ENCODE measurements around the gene ACLY. TPM values are rescaled to one million over a fixed set of nuclear protein-coding genes. Genes with fewer than 3 reads are reported as not detected.
A peak's percentile ranks its signal among the peaks of the same experiment; 100 is the strongest.

Gene ACLY
- total and polyA plus RNA-seq, 10 of the 15 experiments (the other 5 are each of a cell fraction or from before 2014, with no cell fraction given): 32.6 to 224 (median 114) TPM

DNA sequence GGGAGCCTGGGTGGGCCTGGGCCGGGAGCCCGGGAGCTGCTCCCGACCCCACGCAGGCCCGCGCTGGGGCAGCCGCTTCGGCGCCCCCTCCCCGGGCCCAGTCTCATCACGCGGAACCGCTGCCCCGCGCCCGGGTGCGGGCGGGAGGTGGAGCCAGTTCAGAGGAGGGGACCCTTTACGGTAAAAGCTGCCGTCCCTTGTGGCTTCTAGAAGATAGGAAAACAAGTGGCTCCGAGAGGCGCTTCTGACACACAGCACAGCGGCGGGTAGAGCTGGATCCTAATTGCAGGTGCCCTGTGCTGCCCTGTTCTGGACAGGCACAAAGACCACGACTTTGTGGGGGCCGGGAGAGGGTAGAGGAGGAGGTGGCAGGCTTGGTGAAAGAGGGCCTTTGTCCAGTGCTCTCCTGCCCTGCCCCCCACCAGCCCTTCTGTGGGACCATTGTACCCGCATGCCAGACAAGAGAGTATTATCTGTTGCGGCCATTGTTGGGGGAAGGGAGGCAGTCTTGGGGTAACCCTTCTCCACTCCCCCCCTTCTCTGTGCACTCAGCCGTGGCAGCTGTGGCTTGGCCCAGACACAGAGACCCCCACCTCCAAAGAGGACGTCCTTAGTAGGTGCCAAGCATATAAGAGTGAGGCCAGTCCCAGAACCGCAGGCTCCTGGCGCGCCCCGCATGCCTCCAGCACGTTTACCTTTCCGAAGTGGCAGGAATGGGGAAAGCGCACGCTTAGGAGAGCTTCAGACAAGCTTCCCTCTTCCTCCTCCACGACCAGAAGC, 48.6 kb upstream of the ACLY start:
- H3K9me3 ChIP-seq (replicated peaks; ENCODE audit: control insufficient read depth, insufficient read depth, low read length): no peaks in the 10 kb centered on the region
- peaks cover 6% of the 10 kb centered on the region for H3K4me1 ChIP-seq (ENCODE audit: control insufficient read depth, insufficient read depth, low read length)
- peaks cover 23% of the 10 kb centered on the region for H3K79me2 ChIP-seq (ENCODE audit: control insufficient read depth, insufficient read depth, low read length)
- TF ChIP-seq POU2F2 (IDR thresholded peaks at IDR 0.05; ENCODE audit: borderline replicate concordance, low read depth, low read length): no peak
- peak; percentile 87 for TF ChIP-seq YY1 (IDR thresholded peaks at IDR 0.05; ENCODE audit: low read depth, low read length)
- TF ChIP-seq TAF1 (IDR thresholded peaks at IDR 0.05; ENCODE audit: borderline replicate concordance, low read depth, low read length): 0 out of 2 replicates have a peak, but pooled peaks have one; percentile 19
- TF ChIP-seq SREBF2 (IDR thresholded peaks at IDR 0.05; ENCODE audit: low read length): no peak
- no peak for TF ChIP-seq EP300 (IDR thresholded peaks at IDR 0.05; ENCODE audit: borderline replicate concordance in 1 of 2, control insufficient read depth in 1 of 2, low read depth in 2 of 2, low read length in 2 of 2)
- TF ChIP-seq BCL3 (IDR thresholded peaks at IDR 0.05; ENCODE audit: borderline replicate concordance, insufficient read depth, low read depth, low read length, poor library complexity, severe bottlenecking): no peak
- peak; percentile 77; the same call in 1 of the 2 replicates for TF ChIP-seq SMARCA5 (IDR thresholded peaks at IDR 0.05)
- 0 out of 2 replicates have a peak, but pooled peaks have one; percentile 2 for TF ChIP-seq RUNX3 (IDR thresholded peaks at IDR 0.05; ENCODE audit: low read length)
- 0 out of 2 replicates have a peak, but pooled peaks have one; percentile 3 for TF ChIP-seq GATAD2B (conservative IDR thresholded peaks at IDR 0.05; ENCODE audit: low read depth)
- TF ChIP-seq PAX5 (IDR thresholded peaks at IDR 0.05; ENCODE audit: borderline replicate concordance, low read depth, low read length): peak; percentile 59; the same call in 1 of the 2 replicates
- TF ChIP-seq CHD1 (IDR thresholded peaks at IDR 0.05; ENCODE audit: low read depth, low read length): peak; percentile 17; the same call in 1 of the 2 replicates
- peak; percentile 55; the same call in 1 of the 2 replicates for TF ChIP-seq POLR2AphosphoS5 (IDR thresholded peaks at IDR 0.05; ENCODE audit: low read length)
- TF ChIP-seq POLR2A (IDR thresholded peaks at IDR 0.05; ENCODE audit: low read depth, low read length): peak; percentile 53
- TF ChIP-seq, protein P1, sequence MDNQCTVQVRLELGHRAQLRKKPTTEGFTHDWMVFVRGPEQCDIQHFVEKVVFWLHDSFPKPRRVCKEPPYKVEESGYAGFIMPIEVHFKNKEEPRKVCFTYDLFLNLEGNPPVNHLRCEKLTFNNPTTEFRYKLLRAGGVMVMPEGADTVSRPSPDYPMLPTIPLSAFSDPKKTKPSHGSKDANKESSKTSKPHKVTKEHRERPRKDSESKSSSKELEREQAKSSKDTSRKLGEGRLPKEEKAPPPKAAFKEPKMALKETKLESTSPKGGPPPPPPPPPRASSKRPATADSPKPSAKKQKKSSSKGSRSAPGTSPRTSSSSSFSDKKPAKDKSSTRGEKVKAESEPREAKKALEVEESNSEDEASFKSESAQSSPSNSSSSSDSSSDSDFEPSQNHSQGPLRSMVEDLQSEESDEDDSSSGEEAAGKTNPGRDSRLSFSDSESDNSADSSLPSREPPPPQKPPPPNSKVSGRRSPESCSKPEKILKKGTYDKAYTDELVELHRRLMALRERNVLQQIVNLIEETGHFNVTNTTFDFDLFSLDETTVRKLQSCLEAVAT (IDR thresholded peaks at IDR 0.05): no peak
- TF ChIP-seq TARDBP (IDR thresholded peaks at IDR 0.05; ENCODE audit: borderline replicate concordance): 0 out of 2 replicates have a peak, but pooled peaks have one; percentile 46
- H4K20me1 ChIP-seq (ENCODE audit: control insufficient read depth, insufficient read depth): no peaks in the 10 kb centered on the region
- ChIA-PET SMC1A (ENCODE audit: uncharacterized antibody, unreplicated experiment) (interaction anchor here (1.4 to 6.1 kb wide), 6 partner anchors 10 to 149 kb away, joined by 4 to 20 read pairs (median 12); partner anchors contain the start of gene DNAJC7), RAD21 (ENCODE audit: unreplicated experiment) (interaction anchor here (1.3 to 3.9 kb wide), 3 partner anchors 9 to 134 kb away, joined by 4 to 53 read pairs (median 16); partner anchors contain the start of genes DNAJC7 and NKIRAS2), CTCF (interaction anchor here (1.1 to 9.4 kb wide), 8 partner anchors 8 to 214 kb away, joined by 4 to 116 read pairs (median 10); partner anchors contain the start of genes DNAJC7, KAT2A, KCNH4 and NKIRAS2), POLR2A (interaction anchor here (1.0 to 2.3 kb wide), 6 partner anchors 9 to 153 kb away, joined by 3 to 45 read pairs (median 9); partner anchors contain the start of genes DHX58 and DNAJC7)
- BruUV-seq (replicated peaks): no TSS peak
- 23% methylated on average over 39 of the region's 39 CpGs for WGBS (ENCODE audit: insufficient coverage, insufficient replicate concordance, low lambda C conversion rate, missing lambda C conversion rate)
- peak overlapping the region; percentile 87 for H3K27ac ChIP-seq (ENCODE audit: control insufficient read depth, insufficient read depth)
- H3K4me2 ChIP-seq (ENCODE audit: control insufficient read depth, insufficient read depth): peak overlapping the region; percentile 94
- peak overlapping the region; percentile 66 for H2AFZ ChIP-seq (ENCODE audit: control insufficient read depth, low read depth, low read length)
- intact Hi-C loops (cut with micrococcal nuclease; ENCODE audit: unreplicated experiment) (loop anchor here (2.0 to 5.0 kb wide), 2 partner anchors 49 to 215 kb away; partner anchors contain the start of genes DNAJC7 and KCNH4), in situ Hi-C loops (cut with MboI) (no loop called here)
- H3K36me3 ChIP-seq (ENCODE audit: control insufficient read depth in 2 of 2, insufficient read depth in 2 of 2, low read length in 1 of 2): peaks cover 4 to 10% of the 10 kb centered on the region in 2 experiments; a peak in 3 of 4 replicates
- peak overlapping the region; percentile 88 for H3K9ac ChIP-seq (ENCODE audit: control insufficient read depth, insufficient read depth, low read length)
- ATAC-seq (peak; percentile 8; the same call in 2 of the 3 replicates), FAIRE-seq (no peak), DNase-seq (ENCODE audit: low read depth, low spot score) (no peak)
- H3K27me3 ChIP-seq (replicated peaks in 1 of 2; ENCODE audit: control insufficient read depth in 2 of 2, insufficient read depth in 2 of 2, low read length in 1 of 2): no peaks in the 10 kb centered on the region
- peak overlapping the region; percentile 79 for H3K4me3 ChIP-seq

All from GM12878 (cell line).